GM12873 (cell line): Measurements from ENCODE around the gene FGF5.

Experiments used
- CTCF ChIP-seq: IDR thresholded peaks from 2 replicates; pipeline ENCODE4 v1.5.1; 2012; ENCODE audit warnings: low read depth, mild to moderate bottlenecking, moderate library complexity, low read length, control low read depth; ENCODE audit not compliant: insufficient read depth; ENCODE audit errors: missing control alignments

Gene FGF5

GRCh38 chr4:80239480-80240150 lies 26.8 kb upstream of the FGF5 start:
- no peak for TF ChIP-seq CTCF

GRCh38 chr4:80240976-80241375 lies 25.5 kb upstream of the FGF5 start:
- TF ChIP-seq CTCF, result no peak

- TF ChIP-seq CTCF, result no peak
Observed at GRCh38 chr4:80243274-80244018, 23.0 kb upstream of the FGF5 start.

GRCh38 chr4:80249144-80249543 lies 17.3 kb upstream of the FGF5 start:
- no peak for TF ChIP-seq CTCF

GRCh38 chr4:80252427-80252826 lies 14.0 kb upstream of the FGF5 start:
- no peak for TF ChIP-seq CTCF

- TF ChIP-seq CTCF, result no peak
Observed at GRCh38 chr4:80252953-80253352, 13.5 kb upstream of the FGF5 start.

GRCh38 chr4:80253510-80253909 lies 13.0 kb upstream of the FGF5 start:
- TF ChIP-seq CTCF, result no peak
